DMS114 treated with DMSO at 0.1 percent for 48 hours (cell line): ENCODE data around the gene MUC5AC.
"Not testable (repeated sequence)": the region's sequence is repeated elsewhere in the genome, so short reads cannot be mapped to it uniquely, and the experiment has no call there.

Experiments
- DNase-seq: peaks from one replicate; lab custom pipeline; 2025; ENCODE audit not compliant: unreplicated experiment; lab: John Stamatoyannopoulos, UW

The MUC5AC gene

DNA sequence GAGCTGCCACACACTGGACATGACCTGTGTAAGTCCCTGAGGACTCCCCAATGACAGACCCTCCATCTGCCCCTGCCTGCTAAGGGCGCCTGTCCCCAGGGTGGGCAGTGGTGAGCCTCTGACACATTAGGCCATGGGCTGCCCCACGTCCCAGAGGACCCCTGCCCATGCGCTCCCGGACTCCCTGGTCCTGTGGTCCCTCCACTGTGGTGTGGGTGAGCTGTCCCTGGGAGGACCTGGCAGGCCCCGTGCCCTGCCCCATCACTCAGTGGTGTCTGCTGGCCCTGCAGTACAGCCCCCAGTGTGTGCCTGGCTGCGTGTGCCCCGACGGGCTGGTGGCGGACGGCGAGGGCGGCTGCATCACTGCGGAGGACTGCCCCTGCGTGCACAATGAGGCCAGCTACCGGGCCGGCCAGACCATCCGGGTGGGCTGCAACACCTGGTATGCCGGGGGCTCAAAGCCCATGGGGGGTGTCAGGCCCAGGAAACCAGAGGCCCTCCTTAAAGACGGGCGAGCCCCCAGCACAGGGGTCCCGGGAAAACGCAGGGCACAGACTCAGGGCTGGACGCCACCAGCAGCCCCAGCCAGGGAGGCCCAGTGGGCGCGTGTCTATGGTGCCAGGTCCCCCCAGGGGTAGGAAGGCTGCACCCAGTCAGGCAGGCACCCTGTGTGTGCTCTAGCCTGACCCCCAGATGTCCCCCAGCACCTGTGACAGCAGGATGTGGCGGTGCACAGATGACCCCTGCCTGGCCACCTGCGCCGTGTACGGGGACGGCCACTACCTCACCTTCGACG lies 18.7 kb downstream of the MUC5AC start:
- no peak for DNase-seq

DNA sequence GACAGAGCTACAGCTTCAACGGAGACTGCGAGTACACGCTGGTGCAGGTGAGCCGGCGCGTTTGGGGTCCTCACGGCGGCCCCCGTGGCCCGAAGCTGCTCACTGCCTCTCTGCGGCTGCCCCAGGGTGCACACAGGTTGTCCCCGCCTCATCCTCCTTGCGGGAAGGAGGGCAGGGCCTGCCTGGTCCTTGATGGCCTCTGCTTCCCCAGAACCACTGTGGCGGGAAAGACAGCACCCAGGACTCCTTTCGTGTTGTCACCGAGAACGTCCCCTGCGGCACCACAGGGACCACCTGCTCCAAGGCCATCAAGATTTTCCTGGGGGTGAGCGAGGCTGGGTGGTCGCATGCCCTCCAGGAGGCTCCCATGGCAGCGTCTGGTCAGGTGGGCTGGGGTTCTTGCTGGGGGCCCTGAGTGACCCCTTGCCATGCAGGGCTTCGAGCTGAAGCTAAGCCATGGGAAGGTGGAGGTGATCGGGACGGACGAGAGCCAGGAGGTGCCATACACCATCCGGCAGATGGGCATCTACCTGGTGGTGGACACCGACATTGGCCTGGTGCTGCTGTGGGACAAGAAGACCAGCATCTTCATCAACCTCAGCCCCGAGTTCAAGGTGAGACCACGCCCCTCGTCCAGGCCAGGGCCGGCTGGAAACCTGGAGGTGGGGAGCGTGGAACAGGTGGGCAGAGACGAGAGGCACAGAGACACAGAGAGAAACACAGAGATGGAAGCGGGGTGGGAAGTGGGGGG lies 19.4 kb downstream of the MUC5AC start:
- DNase-seq, result no peak

DNA sequence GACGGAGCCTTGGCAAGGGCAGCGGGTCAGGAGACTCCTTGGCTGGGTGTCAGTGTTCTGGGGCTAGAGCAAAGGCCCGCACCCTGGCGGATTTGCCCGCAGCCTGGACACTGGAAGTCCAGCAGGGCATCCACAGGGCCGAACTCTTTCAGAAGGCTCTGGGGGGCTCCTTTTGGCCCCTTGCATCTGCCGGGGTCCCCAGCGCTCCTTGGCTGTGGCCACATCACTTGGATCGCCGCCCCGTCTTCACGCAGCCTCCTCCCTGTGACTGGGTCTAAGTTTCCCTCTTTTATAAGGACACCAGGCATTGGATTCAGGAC lies 20.0 kb downstream of the MUC5AC start:
- DNase-seq, result no peak

DNA sequence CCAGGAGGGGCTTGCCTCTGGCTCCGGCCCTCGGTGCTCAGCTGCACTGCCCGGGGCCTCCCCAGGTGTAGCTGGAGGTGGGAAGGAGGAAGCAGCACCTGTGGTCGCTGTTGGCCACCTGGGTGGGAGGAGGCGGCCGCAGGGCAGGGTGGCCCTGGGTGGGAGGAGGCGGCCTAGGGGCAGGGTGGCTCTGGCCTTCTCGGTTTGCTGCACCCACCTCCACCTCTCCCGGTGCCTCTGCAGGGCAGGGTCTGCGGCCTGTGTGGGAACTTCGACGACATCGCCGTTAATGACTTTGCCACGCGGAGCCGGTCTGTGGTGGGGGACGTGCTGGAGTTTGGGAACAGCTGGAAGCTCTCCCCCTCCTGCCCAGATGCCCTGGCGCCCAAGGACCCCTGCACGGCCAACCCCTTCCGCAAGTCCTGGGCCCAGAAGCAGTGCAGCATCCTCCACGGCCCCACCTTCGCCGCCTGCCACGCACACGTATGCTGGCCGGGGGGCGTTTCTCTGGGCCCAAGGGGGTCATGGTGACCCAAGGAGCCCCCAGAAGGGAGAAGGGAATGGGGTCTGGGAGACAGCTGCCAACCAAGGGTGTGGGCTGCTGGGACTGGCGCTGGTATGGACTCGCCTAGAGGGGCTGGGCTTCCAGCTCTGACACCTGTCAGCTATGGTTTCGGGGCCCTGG lies 20.6 kb downstream of the MUC5AC start:
- no peak for DNase-seq

DNA sequence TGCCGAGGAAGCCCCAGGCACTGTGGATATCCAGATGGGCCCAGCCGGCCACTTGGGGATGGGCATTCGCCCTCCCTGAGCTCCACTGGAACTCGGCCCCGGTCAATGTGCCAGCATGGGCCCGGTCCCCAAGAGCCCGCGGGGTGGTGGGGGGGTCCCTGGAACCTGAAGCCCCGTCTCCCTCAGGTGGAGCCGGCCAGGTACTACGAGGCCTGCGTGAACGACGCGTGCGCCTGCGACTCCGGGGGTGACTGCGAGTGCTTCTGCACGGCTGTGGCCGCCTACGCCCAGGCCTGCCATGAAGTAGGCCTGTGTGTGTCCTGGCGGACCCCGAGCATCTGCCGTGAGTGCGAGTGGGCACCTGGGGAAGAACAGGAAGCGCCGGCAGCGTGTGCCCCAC lies 21.2 kb downstream of the MUC5AC start:
- no peak for DNase-seq

DNA sequence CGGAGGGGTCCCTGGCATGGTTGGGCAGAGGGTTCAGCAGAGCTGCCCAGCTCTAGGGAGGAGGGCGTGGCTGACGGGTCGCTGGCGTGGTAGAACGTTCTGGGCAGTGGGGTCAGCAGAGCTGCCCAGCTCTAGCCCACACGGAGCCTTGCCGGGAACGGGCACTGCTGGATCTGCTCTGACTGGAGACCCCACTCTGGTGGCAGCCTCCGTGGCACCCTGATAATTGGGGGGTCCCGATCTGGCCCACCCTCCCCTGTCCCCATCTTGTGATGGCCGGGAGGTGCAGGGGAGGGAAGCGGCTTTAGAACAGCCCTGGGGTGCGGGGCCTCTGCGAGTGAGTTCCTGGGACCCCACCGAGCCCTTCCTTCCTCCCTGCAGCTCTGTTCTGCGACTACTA lies 21.9 kb downstream of the MUC5AC start:
- no peak for DNase-seq

DNA sequence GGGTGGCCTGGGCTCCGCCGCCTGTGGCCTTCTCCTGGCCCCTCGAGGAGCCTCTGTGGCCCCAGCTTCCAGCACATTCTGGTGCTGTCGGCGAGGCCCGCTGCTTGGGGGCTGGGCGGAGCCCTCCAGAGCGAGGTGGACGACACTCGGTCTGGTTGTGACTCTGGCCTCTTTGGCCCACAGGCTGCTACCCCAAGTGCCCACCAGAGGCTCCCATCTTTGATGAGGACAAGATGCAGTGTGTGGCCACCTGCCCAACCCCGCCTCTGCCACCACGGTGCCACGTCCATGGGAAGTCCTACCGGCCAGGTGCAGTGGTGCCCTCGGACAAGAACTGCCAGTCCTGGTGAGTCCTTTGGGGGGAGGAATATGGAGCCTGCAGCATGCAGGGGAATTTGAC lies 22.4 kb downstream of the MUC5AC start:
- no peak for DNase-seq

DNA sequence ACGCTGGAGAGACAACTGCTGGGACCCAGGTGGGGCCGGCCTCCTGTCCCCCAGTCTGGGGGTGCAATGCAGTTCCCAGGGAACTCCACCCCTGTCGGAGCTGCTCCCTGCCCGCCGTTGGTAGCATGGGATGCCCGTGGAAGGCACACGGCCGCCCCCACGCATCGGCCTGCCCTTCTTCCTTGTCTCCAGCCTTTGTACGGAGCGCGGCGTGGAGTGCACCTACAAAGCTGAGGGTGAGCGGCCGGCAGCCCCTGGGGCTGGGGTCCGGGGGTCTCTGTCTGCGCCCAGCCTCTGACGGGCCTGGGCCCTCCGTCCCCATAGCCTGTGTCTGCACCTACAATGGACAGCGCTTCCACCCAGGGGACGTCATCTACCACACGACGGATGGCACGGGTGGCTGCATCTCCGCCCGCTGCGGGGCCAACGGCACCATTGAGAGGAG lies 23.2 kb downstream of the MUC5AC start:
- DNase-seq, result no peak

DNA sequence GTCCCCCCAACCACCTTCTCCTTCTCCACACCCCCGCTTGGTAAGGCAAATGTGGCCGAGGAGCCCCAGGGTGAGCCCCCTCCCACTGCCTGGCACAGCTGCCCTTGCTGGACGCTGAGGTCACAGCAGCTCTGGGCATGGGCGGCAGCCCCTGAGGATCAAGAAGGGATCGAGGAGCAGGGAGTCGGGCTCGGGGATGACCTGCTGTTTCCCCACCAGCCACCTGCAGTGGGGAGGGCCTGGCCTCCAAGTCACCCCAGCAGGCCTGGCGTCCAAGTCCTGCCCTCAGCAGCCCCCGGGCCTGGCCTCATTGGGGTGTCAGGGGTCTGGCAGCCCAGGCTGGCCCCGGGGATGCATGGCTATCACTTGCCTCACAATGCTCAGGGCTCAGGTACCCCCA lies 23.7 kb downstream of the MUC5AC start:
- DNase-seq, result no peak

DNA sequence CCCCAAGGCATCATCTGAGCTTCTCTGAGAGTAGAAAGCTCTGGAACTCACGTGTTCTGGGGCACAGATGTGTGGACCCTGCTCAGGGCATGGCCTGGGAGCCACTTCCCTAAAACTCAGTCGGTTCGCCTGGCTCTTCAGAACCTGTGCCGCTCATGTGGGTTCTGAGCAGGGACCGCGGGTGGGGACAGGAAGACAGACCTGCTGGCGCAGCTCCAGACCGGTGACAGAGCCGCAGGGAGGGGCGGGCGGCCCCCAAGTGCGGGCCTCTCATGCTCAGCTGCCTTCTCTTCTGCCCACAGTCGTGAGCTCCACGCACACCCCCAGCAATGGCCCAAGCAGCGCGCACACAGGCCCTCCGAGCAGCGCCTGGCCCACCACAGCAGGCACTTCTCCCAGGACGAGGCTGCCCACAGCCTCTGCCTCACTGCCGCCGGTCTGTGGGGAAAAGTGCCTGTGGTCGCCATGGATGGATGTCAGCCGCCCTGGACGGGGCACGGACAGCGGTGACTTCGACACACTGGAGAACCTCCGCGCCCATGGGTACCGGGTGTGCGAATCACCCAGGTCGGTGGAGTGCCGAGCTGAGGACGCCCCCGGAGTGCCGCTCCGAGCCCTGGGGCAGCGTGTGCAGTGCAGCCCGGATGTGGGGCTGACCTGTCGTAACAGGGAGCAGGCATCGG lies 24.2 kb downstream of the MUC5AC start:
- no peak for DNase-seq

DNA sequence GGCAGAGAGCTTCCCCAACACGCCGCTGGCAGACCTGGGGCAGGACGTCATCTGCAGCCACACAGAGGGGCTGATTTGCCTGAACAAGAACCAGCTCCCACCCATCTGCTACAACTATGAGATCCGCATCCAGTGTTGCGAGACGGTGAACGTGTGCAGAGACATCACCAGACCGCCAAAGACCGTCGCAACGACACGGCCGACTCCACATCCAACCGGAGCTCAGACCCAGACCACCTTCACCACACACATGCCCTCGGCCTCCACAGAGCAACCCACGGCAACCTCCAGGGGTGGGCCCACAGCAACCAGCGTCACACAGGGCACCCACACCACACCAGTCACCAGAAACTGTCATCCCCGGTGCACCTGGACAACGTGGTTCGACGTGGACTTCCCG lies 26.4 kb downstream of the MUC5AC start:
- not testable (repeated sequence) for DNase-seq

DNA sequence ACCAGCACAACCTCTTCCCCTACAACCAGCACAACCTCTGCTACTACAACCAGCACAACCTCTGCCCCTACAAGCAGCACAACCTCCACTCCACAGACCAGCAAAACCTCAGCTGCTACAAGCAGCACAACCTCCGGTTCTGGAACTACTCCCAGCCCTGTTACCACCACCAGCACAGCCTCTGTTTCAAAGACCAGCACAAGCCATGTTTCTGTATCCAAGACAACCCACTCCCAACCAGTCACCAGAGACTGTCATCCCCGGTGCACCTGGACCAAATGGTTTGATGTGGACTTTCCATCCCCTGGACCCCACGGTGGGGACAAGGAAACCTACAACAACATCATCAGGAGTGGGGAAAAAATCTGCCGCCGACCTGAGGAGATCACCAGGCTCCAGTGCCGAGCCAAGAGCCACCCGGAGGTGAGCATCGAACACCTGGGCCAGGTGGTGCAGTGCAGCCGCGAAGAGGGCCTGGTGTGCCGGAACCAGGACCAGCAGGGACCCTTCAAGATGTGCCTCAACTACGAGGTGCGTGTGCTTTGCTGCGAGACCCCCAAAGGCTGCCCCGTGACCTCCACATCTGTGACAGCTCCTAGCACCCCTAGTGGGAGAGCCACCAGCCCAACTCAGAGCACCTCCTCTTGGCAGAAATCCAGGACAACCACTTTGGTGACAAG lies 30.8 kb downstream of the MUC5AC start:
- not testable (repeated sequence) for DNase-seq

DNA sequence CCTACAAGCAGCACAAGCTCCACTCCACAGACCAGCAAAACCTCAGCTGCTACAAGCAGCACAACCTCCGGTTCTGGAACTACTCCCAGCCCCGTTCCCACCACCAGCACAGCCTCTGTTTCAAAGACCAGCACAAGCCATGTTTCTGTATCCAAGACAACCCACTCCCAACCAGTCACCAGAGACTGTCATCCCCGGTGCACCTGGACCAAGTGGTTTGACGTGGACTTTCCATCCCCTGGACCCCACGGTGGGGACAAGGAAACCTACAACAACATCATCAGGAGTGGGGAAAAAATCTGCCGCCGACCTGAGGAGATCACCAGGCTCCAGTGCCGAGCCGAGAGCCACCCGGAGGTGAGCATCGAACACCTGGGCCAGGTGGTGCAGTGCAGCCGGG lies 32.1 kb downstream of the MUC5AC start:
- not testable (repeated sequence) for DNase-seq

DNA sequence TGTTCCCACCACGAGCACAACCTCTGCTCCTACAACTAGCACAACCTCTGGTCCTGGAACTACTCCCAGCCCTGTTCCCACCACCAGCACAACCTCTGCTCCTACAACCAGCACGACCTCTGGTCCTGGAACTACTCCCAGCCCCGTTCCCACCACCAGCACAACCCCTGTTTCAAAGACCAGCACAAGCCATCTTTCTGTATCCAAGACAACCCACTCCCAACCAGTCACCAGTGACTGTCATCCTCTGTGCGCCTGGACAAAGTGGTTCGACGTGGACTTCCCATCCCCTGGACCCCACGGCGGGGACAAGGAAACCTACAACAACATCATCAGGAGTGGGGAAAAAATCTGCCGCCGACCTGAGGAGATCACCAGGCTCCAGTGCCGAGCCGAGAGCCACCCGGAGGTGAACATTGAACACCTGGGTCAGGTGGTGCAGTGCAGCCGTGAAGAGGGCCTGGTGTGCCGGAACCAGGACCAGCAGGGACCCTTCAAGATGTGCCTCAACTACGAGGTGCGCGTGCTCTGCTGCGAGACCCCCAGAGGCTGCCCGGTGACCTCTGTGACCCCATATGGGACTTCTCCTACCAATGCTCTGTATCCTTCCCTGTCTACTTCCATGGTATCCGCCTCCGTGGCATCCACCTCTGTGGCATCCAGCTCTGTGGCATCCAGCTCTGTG lies 34.2 kb downstream of the MUC5AC start:
- DNase-seq, result not testable (repeated sequence)

DNA sequence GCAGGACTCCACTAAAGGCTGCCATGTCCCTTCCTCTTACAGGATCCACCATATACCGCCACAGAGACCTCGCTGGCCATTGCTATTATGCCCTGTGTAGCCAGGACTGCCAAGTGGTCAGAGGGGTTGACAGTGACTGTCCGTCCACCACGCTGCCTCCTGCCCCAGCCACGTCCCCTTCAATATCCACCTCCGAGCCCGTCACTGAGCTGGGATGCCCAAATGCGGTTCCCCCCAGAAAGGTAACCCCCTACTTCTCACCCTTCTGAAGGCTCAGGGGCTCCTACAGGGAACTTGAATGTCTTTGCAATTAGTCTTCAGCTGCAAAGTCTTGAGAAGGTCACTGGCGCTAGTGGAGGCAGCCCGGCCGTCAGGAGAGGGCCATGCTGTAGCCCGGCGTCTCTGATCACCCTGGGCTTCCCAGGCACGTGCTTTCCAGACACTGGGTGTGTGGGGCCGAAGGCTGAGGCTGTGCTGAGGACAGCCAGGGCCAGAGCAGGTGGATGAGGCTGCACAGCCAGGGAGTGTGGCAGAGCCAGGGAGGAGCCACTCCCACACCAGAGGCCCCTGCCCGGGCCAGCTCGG lies 35.1 kb downstream of the MUC5AC start:
- no peak for DNase-seq

DNA sequence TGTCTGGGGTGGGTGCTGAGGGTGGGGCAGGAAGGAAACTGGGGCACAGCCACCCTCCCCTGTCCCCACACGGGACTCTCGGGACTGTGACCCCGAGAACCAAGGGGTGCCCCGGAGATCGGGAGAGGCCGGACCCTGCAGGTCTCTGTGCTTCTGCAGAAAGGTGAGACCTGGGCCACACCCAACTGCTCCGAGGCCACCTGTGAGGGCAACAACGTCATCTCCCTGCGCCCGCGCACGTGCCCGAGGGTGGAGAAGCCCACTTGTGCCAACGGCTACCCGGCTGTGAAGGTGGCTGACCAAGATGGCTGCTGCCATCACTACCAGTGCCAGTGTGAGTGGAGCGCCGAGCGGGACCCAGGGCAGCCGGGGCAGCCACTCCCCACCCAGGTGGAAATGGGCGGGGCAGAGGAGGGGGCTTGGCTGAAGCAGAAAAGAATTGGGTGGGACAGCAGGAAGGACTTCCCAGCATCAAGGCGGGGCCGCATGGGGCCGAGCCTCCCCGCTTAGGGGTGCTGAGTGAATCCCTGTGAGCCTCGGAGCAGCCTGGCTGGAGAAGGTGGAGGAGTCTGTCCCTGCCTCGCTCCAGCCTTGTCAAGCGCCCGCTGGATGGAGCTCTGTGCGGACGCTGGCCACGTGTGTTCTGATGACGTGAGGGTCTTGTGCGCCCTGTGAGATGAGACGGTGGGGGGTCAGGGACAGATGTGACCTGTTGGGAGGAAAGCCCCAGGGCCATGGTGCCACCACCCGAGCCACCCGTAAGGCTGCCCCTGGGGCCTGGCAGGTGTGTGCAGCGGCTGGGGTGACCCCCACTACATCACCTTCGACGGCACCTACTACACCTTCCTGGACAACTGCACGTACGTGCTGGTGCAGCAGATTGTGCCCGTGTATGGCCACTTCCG lies 35.8 kb downstream of the MUC5AC start:
- no peak for DNase-seq

DNA sequence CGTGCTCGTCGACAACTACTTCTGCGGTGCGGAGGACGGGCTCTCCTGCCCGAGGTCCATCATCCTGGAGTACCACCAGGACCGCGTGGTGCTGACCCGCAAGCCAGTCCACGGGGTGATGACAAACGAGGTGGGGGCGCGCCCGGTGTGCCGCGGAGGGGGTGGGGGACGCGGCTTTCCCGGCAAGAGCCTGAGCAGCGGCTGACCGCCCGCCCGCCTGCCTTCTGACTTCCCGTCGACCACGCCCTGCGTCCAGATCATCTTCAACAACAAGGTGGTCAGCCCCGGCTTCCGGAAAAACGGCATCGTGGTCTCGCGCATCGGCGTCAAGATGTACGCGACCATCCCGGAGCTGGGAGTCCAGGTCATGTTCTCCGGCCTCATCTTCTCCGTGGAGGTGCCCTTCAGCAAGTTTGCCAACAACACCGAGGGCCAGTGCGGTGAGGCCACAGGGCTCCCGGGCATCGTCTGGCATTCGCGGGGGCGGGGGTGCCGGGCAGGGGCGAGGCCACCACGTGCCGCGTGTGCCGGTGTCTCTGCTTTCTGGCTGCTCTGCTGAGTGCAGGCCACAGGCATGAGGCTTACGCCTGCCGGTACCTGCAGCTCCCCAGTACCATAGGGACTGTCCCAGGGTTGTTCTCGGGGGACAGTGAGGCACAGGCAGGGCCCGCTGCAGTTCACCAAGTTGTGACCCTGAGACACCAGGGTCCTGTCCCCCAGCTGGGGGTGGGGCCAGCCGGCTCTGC lies 36.7 kb downstream of the MUC5AC start:
- DNase-seq, result no peak

DNA sequence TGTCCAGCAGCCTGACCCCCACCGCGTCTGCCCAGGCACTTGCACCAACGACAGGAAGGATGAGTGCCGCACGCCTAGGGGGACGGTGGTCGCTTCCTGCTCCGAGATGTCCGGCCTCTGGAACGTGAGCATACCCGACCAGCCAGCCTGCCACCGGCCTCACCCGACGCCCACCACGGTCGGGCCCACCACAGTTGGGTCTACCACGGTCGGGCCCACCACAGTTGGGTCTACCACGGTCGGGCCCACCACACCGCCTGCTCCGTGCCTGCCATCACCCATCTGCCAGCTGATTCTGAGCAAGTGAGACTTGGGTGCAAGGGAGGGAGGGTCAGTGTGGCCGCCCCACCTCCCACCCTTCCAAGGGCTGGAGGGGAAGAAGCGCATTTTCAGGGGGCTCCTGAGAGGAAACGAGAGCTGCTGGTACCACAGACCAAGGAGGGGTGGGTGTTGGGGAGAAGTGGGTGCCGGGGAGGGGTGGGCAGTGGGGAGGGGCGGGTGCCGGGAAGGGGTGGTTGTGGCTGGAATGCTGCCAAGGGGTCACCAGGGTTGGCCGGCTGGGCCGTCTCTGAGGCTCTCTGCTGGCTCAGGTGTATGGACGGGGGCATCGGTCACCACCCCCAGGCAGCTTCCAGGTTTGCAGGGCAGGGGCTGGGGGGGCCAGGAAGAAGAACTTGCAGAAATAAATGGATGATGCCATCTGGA lies 37.4 kb downstream of the MUC5AC start:
- DNase-seq, result no peak
